Measurements from ENCODE around the gene HIBCH. TPM values are rescaled to one million over a fixed set of nuclear protein-coding genes. Genes with fewer than 3 reads are reported as not detected.

HIBCH gene
- polyA plus RNA-seq, 3 donors: 66.0 to 115 (median 95.3) TPM

DNA sequence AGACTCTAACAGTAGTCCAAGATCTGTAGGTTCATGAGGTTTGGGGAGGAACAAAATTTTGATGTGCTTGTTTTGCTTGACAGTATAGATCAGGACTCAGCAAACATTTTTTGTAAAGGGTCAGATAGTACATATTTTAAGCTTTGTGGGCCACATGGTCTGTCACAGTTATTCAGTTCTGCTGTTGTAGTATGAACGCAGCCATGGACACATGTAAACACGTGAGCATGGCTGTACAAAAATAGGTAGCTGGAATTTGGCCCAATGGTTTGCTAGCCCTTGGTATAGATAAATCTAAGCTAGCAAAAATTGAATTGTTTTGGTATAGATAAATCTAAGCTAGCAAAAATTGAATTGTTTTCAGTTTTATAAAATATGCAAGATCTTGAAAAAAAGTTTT lies 120.5 kb downstream of the HIBCH start:
- DNase-seq: no peak

DNA sequence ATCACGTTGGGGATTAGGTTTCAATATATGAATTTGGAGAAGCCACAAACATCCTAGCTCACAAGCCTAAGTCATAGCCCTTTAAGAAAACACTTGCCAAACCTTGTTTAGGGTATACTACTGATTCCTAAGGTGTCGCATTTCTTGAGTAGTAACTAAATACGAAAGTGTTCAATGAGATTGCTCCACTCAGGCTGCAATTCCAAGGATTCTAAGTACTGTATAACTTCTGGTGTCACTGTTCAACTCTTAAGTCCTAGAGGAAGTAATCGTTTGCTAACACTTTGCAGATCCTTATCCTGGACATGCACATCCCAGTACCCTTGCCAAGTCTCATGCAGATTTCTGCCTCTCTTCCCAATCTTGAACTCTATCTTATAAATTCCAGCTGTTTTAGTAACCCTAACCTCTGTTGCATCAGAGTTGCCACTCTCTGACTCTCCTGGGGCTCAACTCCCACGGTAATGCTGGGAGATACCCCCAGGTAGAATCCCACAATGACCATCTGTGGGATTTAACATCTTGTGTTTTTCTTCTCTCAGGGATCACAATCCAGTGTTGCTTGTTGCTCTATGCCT lies 122.4 kb downstream of the HIBCH start:
- DNase-seq: no peak

DNA sequence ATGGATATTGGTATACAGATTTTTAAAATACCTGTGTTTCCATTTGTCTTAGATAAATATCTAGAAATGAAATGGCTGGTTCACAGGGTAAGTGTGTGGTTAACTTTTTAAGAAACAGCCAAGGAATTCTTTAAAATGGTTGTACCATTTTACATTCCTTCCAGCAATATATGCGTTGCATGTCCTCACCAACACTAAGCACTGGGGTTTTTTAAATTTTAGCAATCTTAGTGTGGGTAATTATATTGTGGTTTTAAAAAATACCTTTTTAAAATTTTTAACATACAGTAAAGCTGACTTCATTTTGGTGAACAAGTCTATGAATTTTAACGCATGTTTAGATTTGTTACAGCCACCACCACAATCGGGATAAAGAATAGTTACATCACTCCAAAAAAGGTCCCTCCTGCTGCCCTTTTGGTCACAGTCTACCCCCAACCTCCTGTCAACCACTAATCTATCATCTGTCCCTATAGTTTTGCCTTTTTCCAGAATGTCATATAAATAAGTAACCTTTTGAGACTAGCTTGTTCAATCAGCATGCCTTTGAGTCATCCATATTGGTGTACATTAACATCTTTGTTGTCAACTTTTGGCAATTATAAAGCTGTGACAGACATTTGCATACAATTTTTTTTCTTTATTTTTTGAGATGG lies 129.0 kb downstream of the HIBCH start:
- no peak for DNase-seq

DNA sequence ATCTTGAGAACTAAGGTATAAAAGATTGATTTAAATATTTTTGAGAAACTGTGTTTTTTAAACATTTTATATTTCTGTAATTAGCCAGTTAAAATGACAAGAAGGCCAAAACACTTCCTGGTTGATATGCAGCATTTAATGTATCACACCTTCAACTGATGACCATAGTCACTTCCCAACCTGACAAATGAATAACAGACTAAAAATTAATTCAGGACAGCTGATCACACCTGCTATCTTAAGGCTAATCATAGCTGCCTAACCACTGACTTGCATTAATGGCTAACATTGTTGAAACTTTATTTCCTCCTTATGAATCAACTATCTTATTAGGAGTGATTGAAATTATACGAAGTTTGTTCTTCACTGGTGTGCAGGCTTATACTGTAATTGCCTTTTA lies 131.3 kb downstream of the HIBCH start:
- no peak for DNase-seq

DNA sequence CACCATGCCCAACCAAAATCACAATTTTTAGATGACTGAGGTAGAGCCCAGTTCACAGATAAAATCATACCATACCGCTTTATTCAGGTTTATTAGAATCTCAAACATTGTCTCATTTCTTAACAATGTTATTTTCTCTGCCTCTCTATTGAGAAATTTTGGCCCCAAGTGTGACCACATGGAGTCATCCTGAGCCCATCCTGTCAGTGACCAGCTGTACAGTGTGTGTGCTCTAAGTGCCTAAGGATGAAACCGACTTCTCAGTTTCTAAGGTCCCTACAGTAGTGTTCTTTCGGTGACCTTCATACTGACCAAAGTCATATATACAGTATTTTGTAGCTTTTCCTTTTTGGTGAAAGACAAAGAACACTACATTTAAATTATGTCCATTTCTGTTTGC lies 133.4 kb downstream of the HIBCH start:
- DNase-seq: no peak

DNA sequence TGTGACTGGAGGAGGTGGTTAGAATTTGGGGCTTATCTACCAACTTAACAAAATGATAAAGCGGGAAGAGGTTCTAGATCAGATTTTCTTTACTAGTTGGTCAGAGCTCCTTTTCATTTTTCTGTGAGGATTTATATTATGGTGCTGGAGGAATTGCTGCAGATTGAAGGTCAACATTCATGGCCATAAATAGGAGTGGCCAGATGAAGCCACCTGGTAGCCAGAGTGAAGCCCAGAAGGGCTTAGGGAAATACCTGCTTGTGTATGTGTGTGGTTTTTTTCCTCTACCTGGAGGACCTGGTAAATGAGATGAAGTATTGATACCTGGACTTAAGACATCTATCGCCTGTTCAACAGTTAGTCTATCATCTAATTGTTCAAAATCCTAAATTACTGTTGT lies 134.2 kb downstream of the HIBCH start:
- no peak for DNase-seq

DNA sequence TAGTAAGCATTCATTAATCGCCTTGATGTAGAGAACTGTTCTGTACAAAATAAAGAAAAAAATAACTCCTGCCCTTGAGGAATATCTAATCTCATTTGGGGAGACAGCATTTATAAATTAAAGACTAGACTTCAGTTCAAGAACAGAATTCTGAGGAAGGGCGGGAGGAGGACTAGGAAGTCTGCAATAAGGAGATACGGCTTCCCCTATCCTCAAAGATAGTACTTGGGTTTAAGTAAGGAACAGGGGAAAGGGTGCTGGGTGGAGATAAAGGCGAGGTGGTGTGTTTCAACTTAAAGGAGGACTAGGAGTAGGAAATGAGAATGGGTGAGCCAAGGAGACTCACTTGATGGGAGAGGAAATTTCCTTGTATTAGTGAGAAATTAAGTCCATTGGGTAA lies 135.2 kb downstream of the HIBCH start:
- no peak for DNase-seq

DNA sequence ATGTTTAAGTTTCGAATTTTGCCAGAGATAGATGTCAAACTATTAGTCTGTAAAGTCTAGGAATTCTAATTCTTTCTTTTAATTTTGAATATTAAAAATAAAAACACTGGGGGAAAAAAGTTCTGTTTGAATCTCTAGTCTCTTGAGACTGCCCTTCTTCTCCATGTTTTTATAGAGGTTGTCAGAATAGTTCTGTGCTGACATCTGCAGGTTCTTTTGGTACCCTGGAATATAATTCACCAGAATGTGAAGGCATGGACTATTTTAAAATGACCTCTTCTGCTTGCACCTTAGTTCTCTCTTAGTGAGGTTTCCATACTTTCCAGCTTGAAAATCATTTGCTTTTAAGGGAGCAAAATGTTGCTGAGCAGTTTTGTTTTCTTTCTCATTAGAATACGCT lies 136.1 kb downstream of the HIBCH start:
- DNase-seq: no peak

DNA sequence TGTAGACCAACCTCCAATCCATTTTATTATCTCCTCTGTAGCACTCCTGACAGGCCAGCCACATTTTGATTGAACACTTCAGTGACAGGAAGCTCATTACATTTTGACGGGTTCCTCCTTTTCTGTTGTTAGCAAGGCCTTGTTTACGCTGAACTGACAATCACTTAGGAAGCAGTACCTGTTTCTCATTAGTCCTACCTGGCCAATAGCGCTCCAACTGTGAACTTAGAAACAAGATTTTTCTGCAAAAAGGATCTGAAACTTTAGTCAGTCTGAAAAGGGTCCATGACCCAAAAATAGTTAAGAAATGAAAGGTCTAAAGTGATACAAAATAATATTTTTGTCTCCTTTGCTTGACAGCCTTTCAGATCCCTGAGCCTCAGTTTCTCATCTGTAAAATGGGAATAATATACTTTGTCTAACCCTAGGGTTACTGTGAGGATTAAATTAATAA lies 137.5 kb downstream of the HIBCH start:
- no peak for DNase-seq

DNA sequence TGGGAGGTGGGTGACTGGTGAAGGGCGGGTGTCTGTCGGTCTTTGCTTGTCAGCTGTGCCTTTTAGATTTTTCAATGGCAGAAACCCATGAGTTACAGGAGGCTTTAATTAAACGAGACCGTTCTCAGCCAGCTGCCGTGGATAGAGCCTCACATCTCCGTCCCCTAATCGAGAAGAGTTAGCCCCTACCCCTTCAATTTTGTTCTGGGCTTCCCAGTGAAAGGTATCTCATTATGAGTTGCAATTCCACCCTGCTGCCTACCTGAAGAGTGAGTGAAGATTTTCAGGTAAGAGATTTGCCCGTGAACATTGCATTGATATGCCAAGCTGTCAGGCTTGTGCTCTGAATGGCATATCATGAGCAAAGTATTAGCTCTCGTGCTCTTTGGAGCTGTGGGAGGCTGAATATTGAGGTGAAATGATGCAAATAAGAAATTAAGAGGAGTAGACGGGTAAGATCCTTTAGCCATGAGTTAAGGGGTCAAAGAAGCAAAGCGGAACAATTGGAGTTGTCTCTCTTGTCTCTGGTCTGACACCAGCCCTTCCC lies 138.4 kb downstream of the HIBCH start:
- no peak for DNase-seq

DNA sequence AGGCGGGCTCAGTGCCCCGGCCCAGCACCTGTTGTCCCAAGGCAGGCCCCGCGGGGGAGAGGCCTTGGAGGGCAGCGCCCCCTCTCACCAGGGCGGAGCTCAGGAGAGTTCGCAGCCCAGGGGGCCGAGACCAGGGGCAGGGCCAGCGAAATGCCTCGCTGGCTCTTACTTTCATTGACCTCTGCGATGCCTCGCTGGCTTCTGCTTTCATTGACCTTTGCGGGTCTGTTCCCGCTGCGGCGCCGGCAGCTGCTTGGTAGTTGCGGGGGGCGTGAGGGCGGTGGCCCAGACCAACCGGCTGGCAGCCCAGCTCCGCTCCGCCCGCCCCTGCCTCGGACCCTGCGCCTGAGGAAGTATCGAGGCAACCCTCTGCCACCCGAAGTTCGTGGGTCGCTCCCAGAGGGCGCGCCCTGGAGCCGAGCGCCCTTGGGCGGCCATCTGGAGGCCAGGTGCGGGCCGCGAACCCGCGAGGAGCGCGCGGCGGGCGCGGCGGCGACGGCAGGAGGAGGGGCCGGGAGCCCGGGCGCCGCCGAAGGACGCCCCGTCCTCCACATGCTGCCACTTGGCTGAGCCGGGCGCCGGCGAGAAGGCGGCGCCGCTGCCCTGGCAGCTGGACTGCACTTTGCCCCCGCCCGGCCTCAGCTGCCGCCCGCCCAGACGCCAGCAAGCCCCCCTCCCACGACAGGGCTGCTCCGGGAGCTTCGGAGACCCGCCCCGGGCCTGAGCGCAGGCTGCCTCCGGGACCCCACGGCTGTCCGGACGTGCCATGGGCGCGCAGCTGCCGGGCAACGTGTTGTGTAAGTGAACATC lies 139.1 kb downstream of the HIBCH start:
- peak; percentile 38 for DNase-seq

DNA sequence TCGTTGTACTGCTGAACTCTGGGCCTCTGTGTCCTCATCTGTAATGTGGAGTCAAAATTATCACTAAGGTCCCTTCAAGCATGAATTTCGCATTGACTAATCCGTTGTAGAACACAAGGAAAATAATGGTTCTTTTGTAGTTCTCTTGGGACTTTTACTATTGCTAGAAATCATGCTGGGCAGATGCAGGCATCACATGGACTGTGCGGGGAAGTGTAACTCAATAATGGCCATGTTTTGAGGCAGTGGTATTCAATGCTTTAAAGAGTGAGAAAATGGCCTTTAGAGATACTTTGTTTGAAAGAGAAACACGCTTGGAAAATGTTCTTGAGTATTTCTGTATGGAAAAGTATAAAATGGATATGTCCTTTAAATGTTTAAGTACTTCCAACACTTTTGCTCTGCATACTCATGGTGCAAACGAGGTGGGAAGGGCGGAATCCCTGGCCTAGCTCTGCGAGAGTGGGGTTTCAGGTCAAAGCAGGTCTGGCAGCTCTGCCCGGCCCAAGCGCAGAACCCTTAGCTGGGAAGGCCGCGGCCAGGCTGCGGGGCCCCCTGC lies 139.8 kb downstream of the HIBCH start:
- no peak for DNase-seq

DNA sequence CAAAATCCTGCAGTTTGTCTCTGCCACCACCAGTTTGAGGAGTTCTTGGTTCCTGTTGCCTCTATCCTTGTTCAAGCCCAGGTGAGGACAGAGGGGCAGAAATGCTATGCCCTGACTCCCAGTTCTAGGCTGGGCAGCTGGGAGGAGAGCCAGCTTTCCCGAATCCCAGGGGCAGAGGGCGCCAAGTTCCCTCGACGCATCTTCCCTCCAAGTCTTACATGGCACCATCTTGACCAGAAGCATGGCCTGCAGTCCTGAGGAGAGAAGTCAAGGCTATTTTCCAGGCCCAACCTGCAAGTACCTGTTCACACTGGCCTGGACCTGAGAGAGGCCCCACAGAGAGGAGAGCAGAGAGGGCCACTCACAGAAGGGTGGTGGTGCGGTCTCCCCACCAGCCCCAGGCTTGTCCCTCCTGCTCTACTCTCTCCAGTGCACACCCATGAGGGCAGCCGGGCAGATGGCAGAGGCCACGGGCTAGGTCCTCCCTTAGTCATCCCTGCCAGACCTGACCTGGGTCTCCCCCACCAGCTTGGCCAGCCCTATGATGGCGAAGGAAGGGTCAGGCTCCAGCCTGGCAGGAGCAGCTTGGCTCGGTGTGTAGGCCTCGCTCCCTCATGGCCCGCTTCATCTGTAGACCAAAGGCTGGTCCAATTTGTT lies 141.4 kb downstream of the HIBCH start:
- no peak for DNase-seq

DNA sequence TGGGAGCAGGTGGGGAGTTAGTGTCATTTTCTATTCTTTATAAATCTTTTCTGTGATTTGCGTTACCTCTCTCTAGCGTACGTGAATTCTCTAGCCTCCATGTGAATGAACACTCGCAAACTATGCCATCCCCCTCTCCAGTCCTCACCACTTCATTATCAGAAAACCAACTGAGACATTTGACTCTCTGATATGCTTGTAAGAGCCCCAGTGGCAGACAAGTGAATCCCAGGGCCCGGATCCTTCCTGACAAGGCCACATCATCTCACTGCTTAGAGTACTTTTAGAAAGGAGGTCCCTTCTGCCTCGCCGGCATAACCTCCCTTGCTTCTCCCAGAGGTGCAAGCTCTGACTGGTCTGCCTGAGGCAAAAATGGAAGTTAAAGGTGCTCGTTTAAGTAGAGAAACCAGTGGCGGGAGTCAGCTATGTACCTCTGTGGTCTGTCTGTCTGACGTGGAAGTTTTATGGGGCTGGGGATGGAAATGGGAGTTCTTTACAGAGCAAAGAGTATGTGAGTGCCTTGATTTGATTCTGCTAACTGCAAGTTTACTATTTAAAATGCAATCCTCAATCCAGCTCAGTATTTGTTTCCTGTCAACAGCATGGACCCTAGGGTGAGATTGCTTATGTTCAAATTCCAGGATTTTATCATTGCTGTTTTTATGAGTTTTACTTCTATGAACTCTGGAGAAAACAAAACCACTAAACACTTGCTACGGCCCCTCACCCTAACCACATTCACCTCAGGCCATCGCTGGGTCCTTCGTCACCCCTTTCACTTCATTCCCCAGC lies 142.2 kb downstream of the HIBCH start:
- DNase-seq: no peak

DNA sequence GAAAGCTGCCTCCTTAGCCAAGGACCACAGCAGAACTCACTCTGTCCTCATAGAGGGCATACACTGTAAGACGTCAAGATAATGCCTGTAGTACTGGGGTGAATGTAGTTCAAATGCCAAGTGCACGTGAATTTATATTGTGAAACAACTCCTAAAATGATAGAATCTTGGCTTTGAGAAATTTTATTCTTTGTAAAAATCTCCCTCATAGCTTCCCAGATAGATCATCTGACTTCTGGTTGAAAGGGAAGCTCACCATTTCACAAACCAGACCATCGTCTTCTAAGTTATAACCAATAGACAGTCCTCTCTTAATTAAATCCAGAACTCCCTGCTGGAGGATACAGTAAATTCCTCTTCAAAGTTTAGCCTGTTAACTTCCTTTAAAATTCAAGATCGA lies 146.2 kb downstream of the HIBCH start:
- no peak for DNase-seq

DNA sequence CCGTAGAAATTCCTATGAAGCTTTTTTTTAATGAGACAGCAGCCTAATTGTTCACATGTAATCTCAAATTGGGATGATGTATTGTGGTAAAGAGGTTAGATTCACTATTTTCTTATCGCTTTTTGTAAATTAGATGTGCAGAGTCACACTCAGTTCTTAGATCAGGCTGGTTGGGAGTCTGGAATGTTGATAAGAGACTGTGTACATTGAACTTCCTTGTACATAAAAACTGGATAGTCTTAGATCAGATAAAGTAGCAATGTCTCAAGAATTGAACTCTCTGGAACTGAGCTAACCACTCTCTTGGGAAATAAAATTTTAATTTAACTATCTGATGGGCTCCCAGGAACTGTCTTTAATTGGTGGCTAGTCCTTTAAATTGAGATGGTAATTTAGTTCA lies 149.0 kb downstream of the HIBCH start:
- DNase-seq: no peak

DNA sequence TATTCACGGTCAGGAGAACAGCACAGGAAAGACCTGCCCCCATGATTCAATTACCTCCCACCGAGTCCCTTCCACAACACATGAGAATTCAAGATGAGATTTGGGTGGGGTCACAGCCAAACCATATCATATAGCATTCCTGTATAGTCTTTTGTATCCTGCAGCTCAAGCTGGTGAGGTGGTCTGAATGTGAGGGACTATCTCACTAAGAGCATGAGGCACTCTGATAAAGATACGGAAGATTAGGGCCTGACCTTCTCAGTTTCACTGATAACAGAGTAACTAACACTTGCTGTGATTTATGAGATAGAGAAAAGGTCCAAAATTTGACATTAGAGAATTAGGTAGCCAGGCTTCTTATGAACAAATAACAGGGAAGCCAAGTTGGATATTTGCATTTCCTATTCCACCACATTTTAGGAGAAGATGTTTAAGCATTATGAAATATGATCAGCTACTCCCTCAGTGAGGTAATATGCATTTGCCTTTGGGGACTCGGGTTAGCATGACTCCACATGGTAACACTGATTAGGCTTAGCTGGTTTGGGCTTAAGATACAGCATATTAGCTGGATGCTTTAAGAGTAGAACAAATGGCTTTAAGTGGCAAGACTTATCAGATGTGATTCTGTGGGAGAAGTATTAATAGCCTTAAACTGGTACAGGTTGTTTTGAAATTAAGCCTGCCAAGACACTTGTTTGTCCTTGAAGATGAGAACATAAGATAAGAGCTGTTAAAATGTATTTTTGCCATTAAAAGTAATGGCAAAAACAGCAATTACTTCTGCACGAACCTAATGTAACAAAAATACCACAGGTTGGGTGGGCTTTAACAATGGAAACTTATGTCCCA lies 150.2 kb downstream of the HIBCH start:
- DNase-seq: no peak

DNA sequence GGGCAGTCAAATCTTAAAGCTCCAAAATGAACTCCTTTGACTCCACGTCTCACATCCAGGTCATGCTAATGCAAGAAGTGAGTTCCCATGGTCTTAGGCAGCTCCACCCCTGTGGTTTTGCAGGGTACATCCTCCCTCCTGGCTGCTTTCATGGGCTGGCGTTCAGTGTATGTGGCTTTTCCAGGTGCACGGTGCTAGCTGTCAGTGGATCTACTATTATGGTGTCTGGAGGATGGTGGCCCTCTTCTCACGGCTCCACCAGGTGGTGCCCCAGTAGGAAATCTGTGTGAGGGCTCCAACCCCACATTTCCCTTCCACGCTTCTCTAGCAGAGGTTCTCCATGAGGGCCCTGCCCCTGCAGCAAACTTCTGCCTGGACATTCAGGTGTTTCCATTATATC lies 151.9 kb downstream of the HIBCH start:
- DNase-seq: no peak

DNA sequence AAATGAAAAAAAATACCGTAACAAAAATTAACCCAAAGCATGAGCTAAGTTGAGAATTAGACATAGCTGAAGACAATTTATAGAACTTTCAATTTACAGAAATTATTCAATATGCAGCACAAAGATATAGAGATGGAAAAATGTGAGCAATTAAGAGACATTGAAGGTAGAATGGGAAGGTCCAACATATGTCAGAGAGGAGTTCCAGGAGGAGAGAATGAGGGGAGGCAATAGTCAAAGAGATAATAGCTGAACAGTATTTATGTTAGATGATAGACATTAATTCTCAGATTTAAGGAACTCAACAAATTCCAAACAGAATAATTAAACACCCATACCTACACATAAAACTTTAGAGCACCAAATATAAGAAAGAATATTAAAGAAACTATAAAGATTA lies 154.1 kb downstream of the HIBCH start:
- no peak for DNase-seq

DNA sequence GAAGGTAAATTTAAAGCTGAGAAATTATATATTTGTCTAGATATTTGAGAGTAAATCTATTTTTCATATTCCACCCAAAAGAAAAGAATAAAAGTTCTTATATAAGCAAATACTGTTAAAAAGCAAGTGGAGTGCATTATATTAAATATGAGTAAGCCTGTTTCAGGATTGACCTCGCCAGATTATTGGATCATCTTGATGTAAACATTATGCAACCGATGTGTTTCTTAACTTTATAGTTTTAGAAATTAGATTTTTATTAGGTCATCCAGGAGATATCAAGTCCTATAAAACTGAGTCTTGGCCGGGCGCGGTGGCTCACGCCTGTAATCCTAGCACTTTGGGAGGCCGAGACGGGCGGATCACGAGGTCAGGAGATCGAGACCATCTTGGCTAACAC lies 156.8 kb downstream of the HIBCH start:
- no peak for DNase-seq
